Right atrium auricular region (tissue), 2 donors: ENCODE data around the gene DHX8. TPM values are rescaled to one million over a fixed set of nuclear protein-coding genes. Genes with fewer than 3 reads are reported as not detected.
A peak's percentile ranks its signal among the peaks of the same experiment; 100 is the strongest.

Experiments used
- DNase-seq: peaks from one replicate; pipeline ENCODE4 v3.0.0-alpha.2; 2019; ENCODE audit warnings: low spot score
- H3K27ac ChIP-seq, 2 donors: fragments of 200-600 bp; sonication (generic); 1 replicate in 1 of 2; 2 replicates in 1 of 2; pipeline ENCODE4 v1.5.1; 2016 to 2019
- H3K27me3 ChIP-seq, 2 donors: fragments of 200-600 bp; sonication (generic); one replicate each; pipeline versions ENCODE4 v1.5.1 to v1.6.0; 2017 to 2019
- H3K36me3 ChIP-seq: fragments of 200-600 bp; sonication (generic); one replicate; pipeline ENCODE4 v1.5.1; 2016
- H3K4me1 ChIP-seq, 2 donors: fragments of 200-600 bp; sonication (generic); one replicate each; pipeline versions ENCODE4 v1.5.1 to v1.6.0; 2017 to 2019
- H3K4me3 ChIP-seq, 2 donors: fragments of 200-600 bp; sonication (generic); 1 replicate in 1 of 2; 2 replicates in 1 of 2; pipeline ENCODE4 v1.5.1; 2017 to 2019; ENCODE audit warnings: mild to moderate bottlenecking in 1 of 2, moderate library complexity in 1 of 2
- H3K9me3 ChIP-seq, 2 donors: fragments of 200-600 bp; sonication (generic); one replicate each; pipeline ENCODE4 v1.5.1; 2019
- total RNA-seq, 2 donors: library from RNA; depleted of rRNA; stranded (reverse); fragments of >200 nt; gene quantifications; one replicate each; pipeline ENCODE4 v1.1.0, GENCODE V29; 2016
- TF ChIP-seq, protein P1 (sequence below), 2 donors: fragments of 200-600 bp; sonication (generic); IDR thresholded peaks; one replicate each; pipeline ENCODE4 v1.5.1; 2019; ENCODE audit warnings: antibody characterized with exemption in 2 of 2

The DHX8 gene
- total RNA-seq, 2 donors from 2014 or later = 18.5 to 26.1 TPM

DNA sequence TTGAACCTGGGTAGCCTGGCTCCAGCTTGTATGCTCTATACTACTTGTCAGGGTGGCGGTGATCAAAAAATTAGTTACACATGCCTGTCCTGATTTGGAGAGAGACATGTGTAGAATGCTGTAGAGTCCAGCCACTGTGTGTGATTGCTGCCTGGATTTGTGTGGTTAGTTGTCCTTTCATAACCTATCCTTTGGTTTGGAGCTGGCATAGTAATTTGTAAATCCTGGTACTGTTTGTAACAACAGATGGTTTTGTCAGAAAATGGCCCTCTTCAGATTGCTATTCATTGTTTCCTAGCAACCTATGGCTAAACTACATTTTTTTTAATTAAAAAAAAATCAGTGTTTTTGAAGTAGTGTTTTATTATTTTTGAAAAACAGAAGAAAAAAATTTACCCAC is 31.9 kb downstream of the DHX8 start:
- Histone ChIP-seq H3K9me3 (no peaks in the 10 kb centered on the region), H3K36me3 (peaks cover 56% of the 10 kb centered on the region), H3K27me3 (no peaks in the 10 kb centered on the region), H3K27ac (peak overlapping the region; percentile 31 to 74), H3K4me1 (peaks cover 0 to 19% of the 10 kb centered on the region in 2 donors), H3K4me3 (no peak overlapping the region)
- no peak for DNase-seq
- TF ChIP-seq, protein P1, sequence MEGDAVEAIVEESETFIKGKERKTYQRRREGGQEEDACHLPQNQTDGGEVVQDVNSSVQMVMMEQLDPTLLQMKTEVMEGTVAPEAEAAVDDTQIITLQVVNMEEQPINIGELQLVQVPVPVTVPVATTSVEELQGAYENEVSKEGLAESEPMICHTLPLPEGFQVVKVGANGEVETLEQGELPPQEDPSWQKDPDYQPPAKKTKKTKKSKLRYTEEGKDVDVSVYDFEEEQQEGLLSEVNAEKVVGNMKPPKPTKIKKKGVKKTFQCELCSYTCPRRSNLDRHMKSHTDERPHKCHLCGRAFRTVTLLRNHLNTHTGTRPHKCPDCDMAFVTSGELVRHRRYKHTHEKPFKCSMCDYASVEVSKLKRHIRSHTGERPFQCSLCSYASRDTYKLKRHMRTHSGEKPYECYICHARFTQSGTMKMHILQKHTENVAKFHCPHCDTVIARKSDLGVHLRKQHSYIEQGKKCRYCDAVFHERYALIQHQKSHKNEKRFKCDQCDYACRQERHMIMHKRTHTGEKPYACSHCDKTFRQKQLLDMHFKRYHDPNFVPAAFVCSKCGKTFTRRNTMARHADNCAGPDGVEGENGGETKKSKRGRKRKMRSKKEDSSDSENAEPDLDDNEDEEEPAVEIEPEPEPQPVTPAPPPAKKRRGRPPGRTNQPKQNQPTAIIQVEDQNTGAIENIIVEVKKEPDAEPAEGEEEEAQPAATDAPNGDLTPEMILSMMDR (IDR thresholded peaks at IDR 0.05) = no peak

DNA sequence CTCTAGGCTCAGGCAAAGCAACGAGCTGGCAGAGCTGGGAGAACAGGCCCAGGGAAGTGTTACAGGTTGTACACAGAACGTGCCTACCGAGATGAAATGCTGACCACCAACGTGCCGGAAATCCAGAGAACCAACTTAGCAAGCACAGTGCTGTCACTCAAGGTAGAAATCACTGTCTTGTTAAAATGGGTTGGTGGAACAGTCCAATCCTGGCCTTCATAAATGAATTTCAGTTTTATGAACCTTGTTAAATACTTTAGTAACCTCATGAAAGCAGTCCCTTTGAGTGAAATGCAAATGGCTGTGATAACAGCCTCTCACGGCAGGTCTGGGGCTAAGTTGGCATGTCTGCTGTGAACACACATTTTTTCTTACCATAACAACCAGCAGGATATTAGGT is 33.4 kb downstream of the DHX8 start:
- Histone ChIP-seq H3K4me1 (peaks cover 0 to 19% of the 10 kb centered on the region in 2 donors), H3K27ac (peak overlapping the region; percentile 14 to 55), H3K36me3 (peaks cover 62% of the 10 kb centered on the region), H3K4me3 (no peak overlapping the region), H3K9me3 (no peaks in the 10 kb centered on the region), H3K27me3 (no peaks in the 10 kb centered on the region)
- no peak for DNase-seq
- TF ChIP-seq, protein P1 (IDR thresholded peaks at IDR 0.05) = no peak

DNA sequence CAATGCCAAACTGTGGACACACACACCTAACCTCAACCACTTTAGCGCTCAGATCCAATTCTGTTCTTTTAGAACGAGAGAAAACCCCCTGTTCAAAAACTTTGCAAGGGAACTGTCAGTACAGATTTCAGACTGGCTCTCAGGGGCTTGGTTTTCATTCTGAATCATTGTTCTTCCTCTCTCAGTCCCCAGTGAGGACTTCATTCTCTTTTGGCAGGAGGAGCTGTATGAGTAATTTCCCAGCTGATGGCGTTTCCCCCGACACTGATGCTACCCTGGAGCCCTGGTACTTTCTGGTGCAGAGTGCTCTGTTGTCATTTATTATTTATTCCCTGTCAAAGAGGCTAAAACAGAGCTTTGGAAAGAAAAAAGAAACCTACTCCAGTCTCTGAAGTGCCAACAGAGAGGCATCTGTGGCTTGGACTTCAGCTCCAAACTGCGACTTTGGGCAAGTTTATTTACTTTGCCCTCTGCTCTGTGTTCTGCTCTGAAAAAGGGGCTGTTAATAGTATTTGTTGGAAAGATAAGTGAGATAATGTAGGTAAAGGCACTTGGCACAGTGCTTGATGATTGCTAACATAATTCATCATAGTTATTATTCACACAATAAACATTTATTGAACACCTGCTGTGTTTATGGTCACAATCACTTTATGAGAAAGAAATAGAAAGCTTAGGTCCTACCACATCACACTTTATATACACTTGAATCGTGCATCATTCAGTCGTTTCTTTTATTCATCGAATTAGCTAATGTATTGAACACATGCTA is 34.0 kb downstream of the DHX8 start:
- TF ChIP-seq, protein P1 (IDR thresholded peaks at IDR 0.05) = no peak
- peak overlapping the region; percentile 14 to 55 for H3K27ac ChIP-seq
- H3K9me3 ChIP-seq = no peaks in the 10 kb centered on the region
- no peak overlapping the region for H3K4me3 ChIP-seq
- no peak for DNase-seq
- peaks cover 68% of the 10 kb centered on the region for H3K36me3 ChIP-seq
- H3K27me3 ChIP-seq = no peaks in the 10 kb centered on the region
- peaks cover 0 to 19% of the 10 kb centered on the region in 2 donors for H3K4me1 ChIP-seq

DNA sequence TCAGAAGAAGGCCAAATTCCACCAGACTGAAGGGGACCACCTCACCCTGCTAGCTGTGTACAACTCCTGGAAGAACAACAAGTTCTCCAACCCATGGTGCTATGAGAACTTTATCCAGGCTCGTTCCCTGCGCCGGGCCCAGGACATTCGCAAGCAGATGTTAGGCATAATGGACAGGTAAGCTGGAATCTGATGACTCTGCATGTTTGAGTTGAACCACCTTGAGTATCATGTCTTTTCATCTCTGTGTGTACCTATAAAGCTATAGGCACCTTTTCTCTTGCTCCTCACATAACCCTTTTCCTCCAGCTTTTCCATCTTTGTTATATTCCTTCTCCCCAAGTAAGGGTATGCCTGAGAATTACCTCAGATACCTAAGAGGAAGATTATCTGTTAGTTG is 37.6 kb downstream of the DHX8 start:
- TF ChIP-seq, protein P1 (IDR thresholded peaks at IDR 0.05) = no peak
- no peak for DNase-seq
- Histone ChIP-seq H3K36me3 (peaks cover 92% of the 10 kb centered on the region), H3K4me1 (peaks cover 0 to 23% of the 10 kb centered on the region in 2 donors), H3K4me3 (no peak overlapping the region), H3K27ac (no peak overlapping the region), H3K27me3 (no peaks in the 10 kb centered on the region), H3K9me3 (no peaks in the 10 kb centered on the region)

DNA sequence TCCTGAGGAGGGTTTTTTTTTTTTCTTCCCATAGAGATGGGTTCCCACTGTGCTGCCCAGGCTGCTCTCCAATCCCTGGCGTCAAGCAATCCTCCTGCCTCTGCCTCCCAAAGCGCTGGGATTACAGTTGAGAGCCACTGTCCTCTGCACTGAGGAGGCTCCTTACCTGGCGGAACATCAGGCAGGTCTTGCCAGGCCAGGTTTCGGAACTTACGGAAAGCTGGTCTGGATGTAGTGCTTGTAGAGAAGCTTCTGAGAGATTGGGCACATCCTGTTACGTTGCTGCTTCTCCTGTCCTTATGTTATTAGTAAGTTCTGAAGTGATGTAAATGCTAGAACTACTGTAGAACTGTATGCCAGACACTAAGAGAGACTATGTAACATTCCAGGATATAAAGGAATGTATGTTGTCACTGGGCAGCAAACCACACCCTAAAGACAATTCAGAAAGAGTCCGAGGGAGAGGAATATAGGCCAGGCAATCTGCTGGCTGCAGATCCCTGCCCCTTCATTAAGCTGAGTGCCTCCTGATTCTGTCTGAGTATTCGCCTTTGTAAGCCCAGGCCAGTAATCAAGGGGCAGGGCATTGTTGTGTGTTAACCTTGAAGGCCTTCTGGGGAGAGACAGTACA is 41.3 kb downstream of the DHX8 start:
- Histone ChIP-seq H3K4me3 (no peak overlapping the region), H3K4me1 (peaks cover 0 to 32% of the 10 kb centered on the region in 2 donors), H3K36me3 (peaks cover 70% of the 10 kb centered on the region), H3K27me3 (no peaks in the 10 kb centered on the region), H3K9me3 (no peaks in the 10 kb centered on the region), H3K27ac (no peak overlapping the region)
- TF ChIP-seq, protein P1 (IDR thresholded peaks at IDR 0.05) = no peak
- DNase-seq = no peak
